ENCODE results near the gene HBG1. TPM values are rescaled to one million over a fixed set of nuclear protein-coding genes. Genes with fewer than 3 reads are reported as not detected.

HBG1 gene
- total and polyA plus RNA-seq, 2 experiments from 2014 or later = not detected

Other genes starting within 250 kb of the HBG1 start
- not detected in 2 replicates for gene OR52J3, start 203.3 kb downstream of the HBG1 start, total RNA-seq (2014; rRNA removed; shearing (Covaris generic))
- not detected in 2 replicates for gene OR52J3, start 203.3 kb downstream of the HBG1 start, polyA plus RNA-seq (2016; fragmentation: Nextera tagmentation; extraction: Ambion mirVana)
- not detected in 2 replicates for gene OR52E2, start 190.2 kb downstream of the HBG1 start, total RNA-seq (2014; rRNA removed; shearing (Covaris generic))
- not detected in 2 replicates for gene OR52E2, start 190.2 kb downstream of the HBG1 start, polyA plus RNA-seq (2016; fragmentation: Nextera tagmentation; extraction: Ambion mirVana)
- gene OR52E1, start 180.3 kb downstream of the HBG1 start, total RNA-seq (2014; rRNA removed; shearing (Covaris generic)) = not detected in 2 replicates
- not detected in 2 replicates for gene OR52E1, start 180.3 kb downstream of the HBG1 start, polyA plus RNA-seq (2016; fragmentation: Nextera tagmentation; extraction: Ambion mirVana)
- 0.24 and 0.39 TPM in 2 replicates for gene OR52A5, start 111.5 kb downstream of the HBG1 start, total RNA-seq (2014; rRNA removed; shearing (Covaris generic))
- 0.05 and 0.11 TPM in 2 replicates for gene OR52A5, start 111.5 kb downstream of the HBG1 start, polyA plus RNA-seq (2016; fragmentation: Nextera tagmentation; extraction: Ambion mirVana)
- 4.3 and 4.4 TPM in 2 replicates for gene OR52A1, start 95.1 kb downstream of the HBG1 start, total RNA-seq (2014; rRNA removed; shearing (Covaris generic))
- gene OR52A1, start 95.1 kb downstream of the HBG1 start, polyA plus RNA-seq (2016; fragmentation: Nextera tagmentation; extraction: Ambion mirVana) = 0.73 and 0.82 TPM in 2 replicates
- not detected in 2 replicates for gene OR51V1, start 49.2 kb downstream of the HBG1 start, total RNA-seq (2014; rRNA removed; shearing (Covaris generic))
- gene OR51V1, start 49.2 kb downstream of the HBG1 start, polyA plus RNA-seq (2016; fragmentation: Nextera tagmentation; extraction: Ambion mirVana) = not detected in 2 replicates
- not detected in 2 replicates for gene HBB, start 22.8 kb downstream of the HBG1 start, total RNA-seq (2014; rRNA removed; shearing (Covaris generic))
- not detected in 2 replicates for gene HBB, start 22.8 kb downstream of the HBG1 start, polyA plus RNA-seq (2016; fragmentation: Nextera tagmentation; extraction: Ambion mirVana)
- not detected in 2 replicates for gene HBD, start 15.4 kb downstream of the HBG1 start, total RNA-seq (2014; rRNA removed; shearing (Covaris generic))
- not detected in 2 replicates for gene HBD, start 15.4 kb downstream of the HBG1 start, polyA plus RNA-seq (2016; fragmentation: Nextera tagmentation; extraction: Ambion mirVana)
- gene HBG2, start 4.9 kb upstream of the HBG1 start, total RNA-seq (2014; rRNA removed; shearing (Covaris generic)) = not detected in 2 replicates
- not detected in 2 replicates for gene HBG2, start 4.9 kb upstream of the HBG1 start, polyA plus RNA-seq (2016; fragmentation: Nextera tagmentation; extraction: Ambion mirVana)
- 1.0 TPM in 1 of 2 replicates, not detected in the other for gene HBE1, start 20.1 kb upstream of the HBG1 start, total RNA-seq (2014; rRNA removed; shearing (Covaris generic))
- gene HBE1, start 20.1 kb upstream of the HBG1 start, polyA plus RNA-seq (2016; fragmentation: Nextera tagmentation; extraction: Ambion mirVana) = not detected in 2 replicates
- not detected in 2 replicates for gene OR51B4, start 52.1 kb upstream of the HBG1 start, total RNA-seq (2014; rRNA removed; shearing (Covaris generic))
- gene OR51B4, start 52.1 kb upstream of the HBG1 start, polyA plus RNA-seq (2016; fragmentation: Nextera tagmentation; extraction: Ambion mirVana) = not detected in 2 replicates
- not detected in 2 replicates for gene OR51B2, start 74.4 kb upstream of the HBG1 start, total RNA-seq (2014; rRNA removed; shearing (Covaris generic))
- gene OR51B2, start 74.4 kb upstream of the HBG1 start, polyA plus RNA-seq (2016; fragmentation: Nextera tagmentation; extraction: Ambion mirVana) = not detected in 2 replicates
- not detected in 2 replicates for gene OR51B5, start 93.7 kb upstream of the HBG1 start, total RNA-seq (2014; rRNA removed; shearing (Covaris generic))
- gene OR51B5, start 93.7 kb upstream of the HBG1 start, polyA plus RNA-seq (2016; fragmentation: Nextera tagmentation; extraction: Ambion mirVana) = not detected in 2 replicates
- gene OR51B6, start 101.7 kb upstream of the HBG1 start, total RNA-seq (2014; rRNA removed; shearing (Covaris generic)) = not detected in 2 replicates
- gene OR51B6, start 101.7 kb upstream of the HBG1 start, polyA plus RNA-seq (2016; fragmentation: Nextera tagmentation; extraction: Ambion mirVana) = not detected in 2 replicates
- 0.03 and 0.35 TPM in 2 replicates for gene OR51M1, start 134.0 kb upstream of the HBG1 start, total RNA-seq (2014; rRNA removed; shearing (Covaris generic))
- gene OR51M1, start 134.0 kb upstream of the HBG1 start, polyA plus RNA-seq (2016; fragmentation: Nextera tagmentation; extraction: Ambion mirVana) = not detected in 2 replicates
- not detected in 2 replicates for gene OR51Q1, start 172.3 kb upstream of the HBG1 start, total RNA-seq (2014; rRNA removed; shearing (Covaris generic))
- not detected in 2 replicates for gene OR51Q1, start 172.3 kb upstream of the HBG1 start, polyA plus RNA-seq (2016; fragmentation: Nextera tagmentation; extraction: Ambion mirVana)
- 1.1 TPM in 1 of 2 replicates, not detected in the other for gene OR51I1, start 191.7 kb upstream of the HBG1 start, total RNA-seq (2014; rRNA removed; shearing (Covaris generic))
- not detected in 2 replicates for gene OR51I1, start 191.7 kb upstream of the HBG1 start, polyA plus RNA-seq (2016; fragmentation: Nextera tagmentation; extraction: Ambion mirVana)
- not detected in 2 replicates for gene OR51I2, start 199.5 kb upstream of the HBG1 start, total RNA-seq (2014; rRNA removed; shearing (Covaris generic))
- not detected in 2 replicates for gene OR51I2, start 199.5 kb upstream of the HBG1 start, polyA plus RNA-seq (2016; fragmentation: Nextera tagmentation; extraction: Ambion mirVana)
- not detected in 2 replicates for gene OR52D1, start 238.8 kb upstream of the HBG1 start, total RNA-seq (2014; rRNA removed; shearing (Covaris generic))
- not detected in 2 replicates for gene OR52D1, start 238.8 kb upstream of the HBG1 start, polyA plus RNA-seq (2016; fragmentation: Nextera tagmentation; extraction: Ambion mirVana)

All from GM23338 (cell line).